Daoy (cell line): ENCODE data around the gene SLX4IP. TPM values are rescaled to one million over a fixed set of nuclear protein-coding genes. Genes with fewer than 3 reads are reported as not detected.
"Not testable (repeated sequence)": the region's sequence is repeated elsewhere in the genome, so short reads cannot be mapped to it uniquely, and the experiment has no call there.

ENCODE experiments used
- DNase-seq: peaks from one replicate; pipeline ENCODE4 v3.0.0-alpha.2; 2015; ENCODE audit warnings: low read depth
- total RNA-seq: library from RNA; depleted of rRNA; stranded (reverse); fragments of >200 nt; shearing (Covaris generic); gene quantifications from 2 replicates; pipeline ENCODE4 v1.2.3, GENCODE V29; 2014; rRNA removed

Gene SLX4IP
- total RNA-seq = 3.1 and 3.6 TPM in 2 replicates

- peak; percentile 93 for DNase-seq
These were observed at the start of gene SLX4IP for GRCh38 chr20:10434832-10435812. Gene SLX4IP (plus strand): TSS chr20:10435305. CDS start chr20:10458205, 22,900 bp downstream.

GRCh38 chr20:10385850-10386544 lies 49.1 kb upstream of the SLX4IP start:
- no peak for DNase-seq

GRCh38 chr20:10387686-10388085 lies 47.4 kb upstream of the SLX4IP start:
- no peak for DNase-seq

- no peak for DNase-seq
These were observed 46.5 kb upstream of the SLX4IP start for GRCh38 chr20:10388597-10388996.

GRCh38 chr20:10390709-10391108 lies 44.4 kb upstream of the SLX4IP start:
- DNase-seq = no peak

- not testable (repeated sequence) for DNase-seq
These were observed 40.4 kb upstream of the SLX4IP start for GRCh38 chr20:10394752-10395151.

- no peak for DNase-seq
These were observed 36.2 kb upstream of the SLX4IP start for GRCh38 chr20:10398834-10399369.

GRCh38 chr20:10402938-10403608 lies 32.0 kb upstream of the SLX4IP start:
- no peak for DNase-seq

- no peak for DNase-seq
These were observed 31.0 kb upstream of the SLX4IP start for GRCh38 chr20:10404023-10404628.

- no peak for DNase-seq
These were observed 30.1 kb upstream of the SLX4IP start for GRCh38 chr20:10404959-10405530.

GRCh38 chr20:10408108-10408813 lies 26.8 kb upstream of the SLX4IP start:
- DNase-seq = no peak

GRCh38 chr20:10411673-10412072 lies 23.4 kb upstream of the SLX4IP start:
- DNase-seq = no peak

GRCh38 chr20:10412591-10413408 lies 22.3 kb upstream of the SLX4IP start:
- DNase-seq = no peak

- peak; percentile 16 for DNase-seq
These were observed 20.0 kb upstream of the SLX4IP start for GRCh38 chr20:10415013-10415650.

- not testable (repeated sequence) for DNase-seq
These were observed 17.9 kb upstream of the SLX4IP start for GRCh38 chr20:10417218-10417617.

GRCh38 chr20:10419550-10420133 lies 15.5 kb upstream of the SLX4IP start:
- DNase-seq = peak; percentile 50

GRCh38 chr20:10423735-10424134 lies 11.4 kb upstream of the SLX4IP start:
- no peak for DNase-seq

- DNase-seq = peak; percentile 45
These were observed 7.9 kb upstream of the SLX4IP start for GRCh38 chr20:10427060-10427692.
